NCI-H524 (cell line): ENCODE results near the gene JRKL.

Experiments
- DNase-seq, 2 experiments: peaks; one replicate each; lab custom pipeline; 2025; lab: John Stamatoyannopoulos, UW

JRKL gene

GRCh38 chr11:96389720-96390487 is at the start of gene JRKL, which contains the start of gene CCDC82:
Gene JRKL (plus strand): TSS chr11:96390013. CDS start chr11:96390650, 637 bp downstream.
Gene CCDC82 (minus strand): TSS chr11:96389912. CDS start chr11:96384747, 5,165 bp downstream.
- peak; percentile 87 to 92 for DNase-seq

GRCh38 chr11:96340555-96340885 is 49.3 kb upstream of the JRKL start:
- DNase-seq: no peak

GRCh38 chr11:96341211-96342013 is 48.4 kb upstream of the JRKL start:
- no peak for DNase-seq

- peak; percentile 30 to 48 for DNase-seq
Observed at GRCh38 chr11:96342014-96342960, 47.5 kb upstream of the JRKL start.

GRCh38 chr11:96342961-96343711 is 46.7 kb upstream of the JRKL start, which contains the start of gene MAML2:
Gene MAML2 (minus strand): TSS chr11:96343195. CDS start chr11:96341895, 1,300 bp downstream.
- DNase-seq: peak; percentile 81 to 89

- no peak for DNase-seq
Observed at GRCh38 chr11:96356848-96357247, 33.0 kb upstream of the JRKL start.

- no peak for DNase-seq
Observed at GRCh38 chr11:96357794-96358193, 32.0 kb upstream of the JRKL start.

GRCh38 chr11:96358321-96358720 is 31.5 kb upstream of the JRKL start:
- no peak for DNase-seq

GRCh38 chr11:96361778-96362177 is 28.0 kb upstream of the JRKL start:
- no peak for DNase-seq

GRCh38 chr11:96365493-96365892 is 24.3 kb upstream of the JRKL start:
- no peak for DNase-seq

- DNase-seq: no peak
Observed at GRCh38 chr11:96366024-96366423, 23.8 kb upstream of the JRKL start.

GRCh38 chr11:96367342-96367741 is 22.5 kb upstream of the JRKL start:
- no peak for DNase-seq

- DNase-seq: no peak
Observed at GRCh38 chr11:96373826-96374225, 16.0 kb upstream of the JRKL start.

GRCh38 chr11:96376796-96377195 is 13.0 kb upstream of the JRKL start:
- no peak for DNase-seq

GRCh38 chr11:96384156-96384555 is 5.7 kb upstream of the JRKL start:
- no peak for DNase-seq

GRCh38 chr11:96385187-96385586 is 4.6 kb upstream of the JRKL start:
- DNase-seq: no peak

- DNase-seq: peak; percentile 55 to 56
Observed at GRCh38 chr11:96388891-96389719, 708 bp upstream of the JRKL start.

GRCh38 chr11:96390488-96390792 is 627 bp downstream of the JRKL start:
- no peak for DNase-seq

- no peak for DNase-seq
Observed at GRCh38 chr11:96391698-96392307, 2.0 kb downstream of the JRKL start.

- DNase-seq: peak in 1 of 2 experiments; percentile 37
Observed at GRCh38 chr11:96393753-96394348, 4.0 kb downstream of the JRKL start.
